Measurements from ENCODE around the gene GPR55. TPM values are rescaled to one million over a fixed set of nuclear protein-coding genes. Genes with fewer than 3 reads are reported as not detected.

The GPR55 gene
- total and polyA plus RNA-seq, 10 of the 15 experiments (the other 5 are each of a cell fraction or from before 2014, with no cell fraction given), result 2.1 to 30.1 (median 16.2) TPM

DNA sequence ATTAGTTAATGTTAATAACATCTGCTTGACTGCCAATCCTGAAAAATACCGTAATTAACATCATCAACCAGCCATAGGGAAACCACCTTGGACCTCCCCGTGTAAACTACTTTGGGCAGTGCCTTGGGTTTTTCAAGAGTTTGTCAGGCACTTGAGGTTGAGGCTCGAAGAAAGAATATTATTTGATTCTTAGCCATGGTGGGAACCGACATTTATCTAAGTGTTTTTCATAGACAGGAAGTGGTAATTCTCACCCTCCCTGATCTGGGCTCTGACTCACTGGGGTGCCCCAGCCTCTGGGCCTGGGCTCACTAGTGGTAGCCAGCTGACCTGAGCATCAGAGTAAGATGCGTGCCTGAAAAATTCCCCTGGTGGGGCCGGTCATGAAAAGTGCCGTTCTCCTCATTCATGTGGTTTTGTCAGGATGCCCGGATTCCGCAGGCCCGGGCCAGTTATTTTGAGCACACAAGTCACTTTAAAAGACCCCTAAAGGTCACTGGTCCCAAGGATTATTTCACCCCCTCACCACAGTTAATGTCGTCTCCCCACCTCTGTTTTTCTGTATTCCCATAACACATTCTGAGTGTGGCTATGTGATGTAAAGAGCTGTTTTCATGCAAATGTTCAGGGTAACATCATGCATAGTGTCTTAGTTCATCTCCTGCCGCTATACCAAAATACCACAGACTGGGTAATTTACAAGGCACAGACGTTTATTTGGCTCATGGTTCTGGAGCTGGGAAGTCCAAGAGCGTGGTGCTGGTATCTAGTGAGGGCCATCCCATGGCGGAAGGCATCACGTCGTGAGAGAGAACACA, 49.3 kb upstream of the GPR55 start (continued):
- TF ChIP-seq KLF5 (IDR thresholded peaks at IDR 0.05; ENCODE audit: partially characterized antibody) (peak; percentile 75), BCL11A (IDR thresholded peaks at IDR 0.05; ENCODE audit: low read depth, low read length) (peak; percentile 86), ESRRA (IDR thresholded peaks at IDR 0.05; ENCODE audit: low read length) (0 out of 2 replicates have a peak, but pooled peaks have one; percentile 45), MEF2A (IDR thresholded peaks at IDR 0.05; ENCODE audit: insufficient read depth, low read depth, low read length) (peak; percentile 83), MXI1 (IDR thresholded peaks at IDR 0.05; ENCODE audit: low read depth, low read length) (peak; percentile 75), PAX8 (IDR thresholded peaks at IDR 0.05) (no peak), ZSCAN29 (IDR thresholded peaks at IDR 0.05) (peak; percentile 11; the same call in 1 of the 2 replicates), KDM1A (IDR thresholded peaks at IDR 0.05; ENCODE audit: borderline replicate concordance) (no peak), RAD21 (IDR thresholded peaks at IDR 0.05; ENCODE audit: insufficient read depth, low read depth, low read length) (peak; percentile 35), SMC3 (IDR thresholded peaks at IDR 0.05; ENCODE audit: borderline replicate concordance, low read length) (peak; percentile 32; the same call in 1 of the 2 replicates), BMI1 (IDR thresholded peaks at IDR 0.05; ENCODE audit: borderline replicate concordance) (peak; percentile 41; the same call in 1 of the 2 replicates), NFXL1 (IDR thresholded peaks at IDR 0.05; ENCODE audit: borderline replicate concordance) (no peak), JUND (IDR thresholded peaks at IDR 0.05; ENCODE audit: low read depth, low read length) (peak; percentile 85), NFIC (IDR thresholded peaks at IDR 0.05; ENCODE audit: low read depth, low read length) (peak; percentile 99), PAX5 (IDR thresholded peaks at IDR 0.05; ENCODE audit: borderline replicate concordance, low read depth, low read length) (peak; percentile 77; the same call in 1 of the 2 replicates), STAT3 (IDR thresholded peaks at IDR 0.05; ENCODE audit: low read depth, low read length) (peak; percentile 63), NBN (IDR thresholded peaks at IDR 0.05) (peak; percentile 87), TCF3 (IDR thresholded peaks at IDR 0.05; ENCODE audit: borderline replicate concordance, insufficient read depth, low read depth, low read length) (peak; percentile 81; the same call in 1 of the 2 replicates), IRF4 (IDR thresholded peaks at IDR 0.05; ENCODE audit: low read depth, low read length) (peak; percentile 78), RAD51 (IDR thresholded peaks at IDR 0.05) (peak; percentile 64), KAT2A (conservative IDR thresholded peaks at IDR 0.05; ENCODE audit: control insufficient read depth, low read depth, low read length) (no peak), TAF1 (IDR thresholded peaks at IDR 0.05; ENCODE audit: borderline replicate concordance, low read depth, low read length) (0 out of 2 replicates have a peak, but pooled peaks have one; percentile 5)
- TF ChIP-seq, protein P1, sequence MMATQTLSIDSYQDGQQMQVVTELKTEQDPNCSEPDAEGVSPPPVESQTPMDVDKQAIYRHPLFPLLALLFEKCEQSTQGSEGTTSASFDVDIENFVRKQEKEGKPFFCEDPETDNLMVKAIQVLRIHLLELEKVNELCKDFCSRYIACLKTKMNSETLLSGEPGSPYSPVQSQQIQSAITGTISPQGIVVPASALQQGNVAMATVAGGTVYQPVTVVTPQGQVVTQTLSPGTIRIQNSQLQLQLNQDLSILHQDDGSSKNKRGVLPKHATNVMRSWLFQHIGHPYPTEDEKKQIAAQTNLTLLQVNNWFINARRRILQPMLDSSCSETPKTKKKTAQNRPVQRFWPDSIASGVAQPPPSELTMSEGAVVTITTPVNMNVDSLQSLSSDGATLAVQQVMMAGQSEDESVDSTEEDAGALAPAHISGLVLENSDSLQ (IDR thresholded peaks at IDR 0.05), result peak; percentile 68
- TF ChIP-seq, protein P2, sequence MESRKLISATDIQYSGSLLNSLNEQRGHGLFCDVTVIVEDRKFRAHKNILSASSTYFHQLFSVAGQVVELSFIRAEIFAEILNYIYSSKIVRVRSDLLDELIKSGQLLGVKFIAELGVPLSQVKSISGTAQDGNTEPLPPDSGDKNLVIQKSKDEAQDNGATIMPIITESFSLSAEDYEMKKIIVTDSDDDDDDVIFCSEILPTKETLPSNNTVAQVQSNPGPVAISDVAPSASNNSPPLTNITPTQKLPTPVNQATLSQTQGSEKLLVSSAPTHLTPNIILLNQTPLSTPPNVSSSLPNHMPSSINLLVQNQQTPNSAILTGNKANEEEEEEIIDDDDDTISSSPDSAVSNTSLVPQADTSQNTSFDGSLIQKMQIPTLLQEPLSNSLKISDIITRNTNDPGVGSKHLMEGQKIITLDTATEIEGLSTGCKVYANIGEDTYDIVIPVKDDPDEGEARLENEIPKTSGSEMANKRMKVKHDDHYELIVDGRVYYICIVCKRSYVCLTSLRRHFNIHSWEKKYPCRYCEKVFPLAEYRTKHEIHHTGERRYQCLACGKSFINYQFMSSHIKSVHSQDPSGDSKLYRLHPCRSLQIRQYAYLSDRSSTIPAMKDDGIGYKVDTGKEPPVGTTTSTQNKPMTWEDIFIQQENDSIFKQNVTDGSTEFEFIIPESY (IDR thresholded peaks at IDR 0.05), result no peak
- TF ChIP-seq, protein P3, sequence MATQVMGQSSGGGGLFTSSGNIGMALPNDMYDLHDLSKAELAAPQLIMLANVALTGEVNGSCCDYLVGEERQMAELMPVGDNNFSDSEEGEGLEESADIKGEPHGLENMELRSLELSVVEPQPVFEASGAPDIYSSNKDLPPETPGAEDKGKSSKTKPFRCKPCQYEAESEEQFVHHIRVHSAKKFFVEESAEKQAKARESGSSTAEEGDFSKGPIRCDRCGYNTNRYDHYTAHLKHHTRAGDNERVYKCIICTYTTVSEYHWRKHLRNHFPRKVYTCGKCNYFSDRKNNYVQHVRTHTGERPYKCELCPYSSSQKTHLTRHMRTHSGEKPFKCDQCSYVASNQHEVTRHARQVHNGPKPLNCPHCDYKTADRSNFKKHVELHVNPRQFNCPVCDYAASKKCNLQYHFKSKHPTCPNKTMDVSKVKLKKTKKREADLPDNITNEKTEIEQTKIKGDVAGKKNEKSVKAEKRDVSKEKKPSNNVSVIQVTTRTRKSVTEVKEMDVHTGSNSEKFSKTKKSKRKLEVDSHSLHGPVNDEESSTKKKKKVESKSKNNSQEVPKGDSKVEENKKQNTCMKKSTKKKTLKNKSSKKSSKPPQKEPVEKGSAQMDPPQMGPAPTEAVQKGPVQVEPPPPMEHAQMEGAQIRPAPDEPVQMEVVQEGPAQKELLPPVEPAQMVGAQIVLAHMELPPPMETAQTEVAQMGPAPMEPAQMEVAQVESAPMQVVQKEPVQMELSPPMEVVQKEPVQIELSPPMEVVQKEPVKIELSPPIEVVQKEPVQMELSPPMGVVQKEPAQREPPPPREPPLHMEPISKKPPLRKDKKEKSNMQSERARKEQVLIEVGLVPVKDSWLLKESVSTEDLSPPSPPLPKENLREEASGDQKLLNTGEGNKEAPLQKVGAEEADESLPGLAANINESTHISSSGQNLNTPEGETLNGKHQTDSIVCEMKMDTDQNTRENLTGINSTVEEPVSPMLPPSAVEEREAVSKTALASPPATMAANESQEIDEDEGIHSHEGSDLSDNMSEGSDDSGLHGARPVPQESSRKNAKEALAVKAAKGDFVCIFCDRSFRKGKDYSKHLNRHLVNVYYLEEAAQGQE (IDR thresholded peaks at IDR 0.05; ENCODE audit: low read depth, low read length), result peak; percentile 21
